HG03025 (cell line): Measurements from ENCODE around the gene ACTN4.

Source experiments
- ATAC-seq: cut with Tn5 transposase; IDR thresholded peaks from one replicate; pipeline ENCODE4 v1.9.1; 2021; ENCODE audit warnings: mild to moderate bottlenecking, moderate library complexity; ENCODE audit not compliant: unreplicated experiment, low FRiP score

The ACTN4 gene

DNA sequence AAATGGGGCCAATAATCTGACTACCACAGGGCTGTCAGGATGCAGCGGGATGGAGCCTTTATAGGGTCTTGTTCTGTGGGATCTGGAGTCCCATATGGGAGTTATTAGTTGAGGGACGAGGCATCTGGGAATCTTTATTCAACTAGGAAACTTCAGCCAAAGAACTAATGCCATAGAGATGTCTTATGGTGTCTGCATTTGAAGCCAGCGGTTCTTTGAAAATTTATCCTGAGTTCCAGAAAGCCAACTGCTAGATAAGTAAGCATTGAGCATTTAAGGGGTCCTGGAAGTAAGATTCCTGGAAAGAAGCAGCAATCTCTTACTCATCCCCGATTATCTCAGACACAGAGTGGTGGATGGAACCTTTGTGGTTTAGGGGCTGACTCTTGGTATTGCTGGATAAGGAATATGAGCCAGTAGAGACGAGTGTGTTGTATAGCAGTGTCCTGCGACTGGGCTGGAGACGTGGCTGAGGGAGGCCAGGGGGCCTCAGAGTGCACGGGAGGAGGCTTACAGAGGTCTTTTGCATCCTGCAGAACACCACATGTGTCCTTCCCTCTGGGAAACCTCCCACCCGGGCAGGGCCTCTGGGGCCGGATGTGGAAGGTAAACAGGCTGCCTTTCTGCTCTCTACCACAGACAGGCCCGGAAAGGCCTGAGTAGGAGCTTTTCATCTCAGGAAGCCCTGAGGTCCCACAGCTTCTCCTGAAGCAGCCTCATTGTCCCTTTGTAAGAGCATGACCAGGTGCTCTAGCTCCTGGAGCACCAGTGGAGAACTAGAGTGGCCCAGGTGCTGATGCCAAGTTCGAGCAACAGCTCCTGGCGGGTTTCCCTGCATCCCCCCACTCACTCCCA lies 28.8 kb downstream of the ACTN4 start:
- no peak for ATAC-seq

DNA sequence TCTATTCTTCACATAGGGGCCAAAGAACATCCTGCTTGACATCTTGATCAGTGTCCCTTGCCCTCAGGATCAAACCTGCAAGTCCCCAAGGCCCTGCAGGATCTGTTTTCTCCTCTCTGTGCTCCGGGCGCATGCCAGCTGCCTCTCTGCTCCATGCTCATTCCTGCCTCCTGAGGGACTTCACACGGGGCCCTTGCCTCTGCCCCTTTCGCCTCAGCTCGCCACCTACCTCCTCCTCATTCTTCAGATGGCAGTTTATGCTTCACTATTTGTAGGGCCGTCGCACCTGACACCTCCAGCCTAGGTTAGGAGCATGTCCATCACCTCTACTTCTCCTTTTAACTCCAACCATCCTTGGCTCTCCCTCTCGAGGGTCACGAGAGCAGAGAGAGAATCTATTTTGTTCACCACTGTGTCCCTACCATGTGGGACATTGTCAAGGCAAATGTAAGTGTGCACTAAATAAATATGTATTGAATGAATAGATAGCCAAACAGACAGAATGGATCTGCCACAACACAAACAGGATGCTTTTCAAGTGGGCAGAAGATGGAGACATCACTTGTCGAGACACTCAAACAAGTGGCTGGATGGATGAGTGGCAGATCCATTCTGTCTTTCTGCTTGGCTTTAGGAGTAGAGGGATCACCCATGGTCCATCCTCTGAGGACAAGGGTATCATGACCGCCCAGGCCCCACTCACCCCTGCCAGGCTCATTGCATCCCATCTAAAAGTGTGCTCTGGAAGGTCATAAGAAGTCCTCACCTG lies 29.6 kb downstream of the ACTN4 start:
- ATAC-seq = no peak

DNA sequence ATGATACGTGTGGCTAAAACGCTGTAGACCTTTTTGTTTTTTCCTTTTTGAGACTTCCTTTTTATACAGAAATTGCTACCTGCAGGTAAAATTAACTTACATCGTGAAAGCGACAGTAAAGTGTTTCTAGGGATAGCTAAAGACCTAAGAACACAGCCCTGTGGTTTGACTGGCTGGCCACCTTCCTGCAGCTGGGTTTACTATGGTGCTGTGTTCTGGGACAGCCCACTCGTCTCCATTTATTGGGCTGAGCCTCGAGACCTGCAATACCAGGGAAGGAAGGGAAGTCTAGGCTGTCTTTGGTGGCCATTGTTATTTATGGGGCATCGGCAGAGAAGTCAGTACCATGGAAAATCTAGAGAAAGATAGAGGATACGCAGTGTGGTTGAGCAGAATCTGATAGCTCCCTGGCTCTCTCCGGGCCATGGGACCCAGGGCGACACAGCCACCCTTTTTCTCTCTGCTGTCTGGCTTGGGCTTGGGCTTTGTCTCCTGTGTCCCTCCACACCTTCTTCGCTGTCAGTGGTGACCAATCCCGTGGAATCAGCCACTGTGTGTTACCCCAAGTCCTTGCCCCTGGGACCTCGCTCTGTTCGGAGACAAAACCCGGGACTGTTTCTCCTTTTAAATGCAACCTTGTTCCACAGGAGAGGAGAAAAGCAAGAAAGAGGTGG lies 30.9 kb downstream of the ACTN4 start:
- no peak for ATAC-seq

DNA sequence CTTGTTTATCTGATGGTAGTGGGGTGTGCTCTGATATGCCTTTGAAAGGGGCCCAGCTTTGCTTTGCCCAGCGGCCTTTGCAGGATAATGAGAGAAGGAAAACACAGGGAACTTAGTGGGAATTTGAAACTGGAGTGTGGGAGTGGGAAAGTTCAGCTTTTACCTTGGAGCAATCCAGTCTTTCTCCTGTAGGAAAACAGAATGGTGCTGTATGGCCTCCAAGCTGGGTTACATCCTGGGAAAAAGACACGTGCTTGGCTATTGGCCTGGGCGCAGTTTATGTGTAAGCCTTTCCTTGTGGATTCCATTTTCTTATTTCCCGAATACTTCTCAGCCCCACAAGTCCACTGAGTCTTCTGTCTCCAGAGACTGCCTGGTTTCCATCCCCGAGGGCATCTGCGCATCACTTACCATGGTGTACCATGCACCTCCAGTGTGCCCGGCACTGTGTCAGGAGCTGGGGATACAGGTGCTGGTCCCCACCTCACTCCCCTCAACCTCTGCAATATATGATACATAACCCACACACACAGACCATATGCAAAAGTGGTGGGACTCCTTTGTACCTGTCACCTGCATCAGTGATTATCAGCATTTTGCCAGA lies 31.5 kb downstream of the ACTN4 start:
- no peak for ATAC-seq

DNA sequence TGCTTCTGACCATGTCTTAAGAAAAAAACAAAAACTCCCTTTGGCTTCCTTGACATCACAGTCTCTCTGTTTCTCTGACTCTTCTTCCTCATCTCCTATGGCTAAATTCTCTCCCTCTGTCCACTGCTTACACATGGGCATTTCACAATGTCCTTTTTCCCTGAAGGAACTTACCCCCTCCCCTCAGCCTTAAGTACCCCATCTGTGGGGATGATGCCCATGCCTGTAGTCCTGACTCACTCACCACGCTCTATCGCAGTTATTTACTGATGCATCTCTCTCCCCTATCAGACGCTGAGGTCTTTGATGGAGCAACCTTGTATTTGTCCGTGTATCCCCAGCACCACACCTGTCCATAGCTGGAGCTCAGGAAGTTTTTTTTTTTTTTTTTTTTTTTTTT lies 32.4 kb downstream of the ACTN4 start:
- ATAC-seq = no peak

DNA sequence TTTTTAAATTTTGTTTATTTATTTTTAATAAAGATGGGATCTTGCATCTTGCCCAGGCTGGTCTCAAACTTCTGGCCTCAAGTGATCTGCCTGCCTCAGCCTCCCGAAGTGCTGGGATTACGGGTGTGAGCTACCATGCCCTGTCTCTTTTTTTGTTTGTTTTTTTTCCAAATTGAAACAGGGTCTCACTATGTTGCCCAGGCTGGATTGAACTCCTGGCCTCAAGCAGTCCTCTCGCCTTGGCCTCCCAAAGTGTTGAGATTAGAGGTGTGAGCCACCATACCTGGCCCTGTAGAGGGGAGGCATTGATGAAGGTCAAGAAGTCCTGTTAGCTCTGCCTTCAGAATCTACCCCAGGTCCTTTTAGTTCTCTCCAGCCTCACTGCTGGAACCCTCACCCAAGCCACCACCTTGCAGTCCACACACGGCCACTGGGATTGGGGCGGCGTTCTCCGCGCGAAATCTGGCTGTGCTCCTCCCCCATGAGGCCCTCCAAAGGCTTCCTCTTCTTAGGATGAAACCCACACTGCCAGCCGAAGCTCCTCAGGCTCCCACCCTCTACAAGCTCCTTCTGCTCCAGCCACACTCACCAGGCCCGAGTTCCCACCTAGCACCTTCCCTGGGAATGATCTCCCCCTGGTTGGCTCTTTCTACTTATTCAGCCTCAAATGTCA lies 34.9 kb downstream of the ACTN4 start:
- no peak for ATAC-seq

DNA sequence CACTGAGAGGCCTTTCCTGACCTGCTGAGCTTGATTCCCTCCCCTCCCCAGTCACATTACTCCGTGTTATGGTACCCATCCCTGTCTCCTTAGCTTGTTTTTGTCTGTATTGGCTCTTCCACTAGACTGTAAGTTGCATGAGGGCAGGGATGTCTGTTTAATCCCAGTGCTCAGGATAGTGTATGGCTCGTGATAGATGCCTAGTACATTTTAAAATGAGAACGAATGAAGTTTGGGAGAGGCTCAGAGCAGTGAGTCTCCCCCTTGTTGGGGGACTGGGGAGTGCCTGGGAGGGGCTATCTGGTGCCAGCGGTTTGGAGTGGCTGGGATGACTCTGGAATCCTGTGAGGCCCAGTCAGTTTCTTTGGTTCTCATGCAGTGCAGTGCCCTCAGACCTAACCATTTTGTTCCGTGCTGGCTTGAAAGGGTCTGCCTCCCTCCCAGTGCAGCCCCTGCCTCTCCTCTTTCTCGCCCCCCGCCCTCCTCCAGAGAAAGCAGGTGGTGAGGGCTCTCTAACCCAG lies 35.5 kb downstream of the ACTN4 start:
- ATAC-seq = no peak

DNA sequence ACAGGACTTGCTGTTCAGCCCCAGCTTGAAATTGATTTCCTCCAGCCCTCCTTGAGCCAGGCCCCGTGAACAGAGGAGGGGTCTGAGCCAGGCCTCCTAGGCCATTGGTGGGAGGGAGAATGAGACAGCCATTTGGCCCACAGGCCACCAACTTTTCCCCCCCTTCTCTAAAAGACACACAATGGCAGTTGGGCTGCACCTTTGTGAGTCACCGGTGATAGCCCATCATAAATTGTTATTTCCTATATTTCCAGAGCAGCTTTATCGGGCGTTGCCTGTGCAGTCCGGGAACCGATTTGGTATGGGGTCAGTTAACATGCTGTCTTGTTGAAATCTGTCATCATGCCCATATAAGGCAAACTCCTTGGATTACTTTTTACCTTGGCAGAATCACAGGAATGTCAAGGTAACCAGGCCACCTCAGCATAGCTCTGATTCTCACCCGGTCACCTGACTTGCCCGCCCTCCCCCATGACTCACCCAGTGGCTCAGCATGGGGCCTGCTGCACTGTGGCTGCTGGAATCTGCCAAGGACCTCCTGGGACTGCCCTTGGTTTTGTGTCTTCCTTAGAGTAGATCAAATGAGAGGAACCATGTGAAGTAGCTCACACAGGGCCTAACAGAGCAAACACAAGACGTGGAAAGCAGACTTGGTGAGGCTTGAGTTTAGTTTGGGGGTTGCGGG lies 36.1 kb downstream of the ACTN4 start:
- no peak for ATAC-seq

DNA sequence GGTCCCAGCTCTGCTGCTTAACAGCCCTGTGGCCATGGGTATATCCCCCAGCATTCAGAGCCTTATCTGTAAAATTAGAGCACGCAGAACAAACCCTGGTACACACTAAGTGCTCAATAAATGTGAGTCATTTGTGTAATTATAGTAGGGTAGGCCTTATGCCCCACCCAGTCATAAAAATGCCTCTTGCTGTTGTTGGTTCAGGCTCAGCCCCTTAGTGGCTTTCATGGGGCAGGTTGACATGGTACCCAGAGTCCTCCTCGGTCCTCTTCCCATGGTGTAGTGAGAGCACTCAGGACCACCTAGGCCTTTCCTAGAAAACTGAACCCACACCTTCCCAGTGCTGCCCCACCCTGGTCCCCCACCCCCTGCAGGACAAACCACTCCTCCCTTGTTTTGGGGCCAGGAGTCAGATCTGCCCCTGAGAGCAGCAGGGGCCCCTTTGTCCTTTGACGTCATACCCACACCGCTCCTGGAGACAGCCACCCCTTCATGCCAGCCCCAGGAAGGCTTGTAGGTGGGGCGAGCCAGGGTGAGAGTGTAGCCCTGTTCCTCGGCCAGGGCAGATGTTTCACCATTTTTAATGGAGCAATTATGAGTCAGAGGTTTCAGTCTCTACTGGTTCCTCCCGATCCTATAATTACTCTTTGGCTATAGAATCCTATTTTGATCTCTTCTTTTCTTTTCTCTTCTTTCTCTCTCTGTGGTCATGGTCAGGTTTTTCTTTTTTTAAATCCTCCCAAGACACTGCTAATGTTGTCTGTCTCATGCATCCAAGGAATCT lies 36.8 kb downstream of the ACTN4 start:
- ATAC-seq = no peak

DNA sequence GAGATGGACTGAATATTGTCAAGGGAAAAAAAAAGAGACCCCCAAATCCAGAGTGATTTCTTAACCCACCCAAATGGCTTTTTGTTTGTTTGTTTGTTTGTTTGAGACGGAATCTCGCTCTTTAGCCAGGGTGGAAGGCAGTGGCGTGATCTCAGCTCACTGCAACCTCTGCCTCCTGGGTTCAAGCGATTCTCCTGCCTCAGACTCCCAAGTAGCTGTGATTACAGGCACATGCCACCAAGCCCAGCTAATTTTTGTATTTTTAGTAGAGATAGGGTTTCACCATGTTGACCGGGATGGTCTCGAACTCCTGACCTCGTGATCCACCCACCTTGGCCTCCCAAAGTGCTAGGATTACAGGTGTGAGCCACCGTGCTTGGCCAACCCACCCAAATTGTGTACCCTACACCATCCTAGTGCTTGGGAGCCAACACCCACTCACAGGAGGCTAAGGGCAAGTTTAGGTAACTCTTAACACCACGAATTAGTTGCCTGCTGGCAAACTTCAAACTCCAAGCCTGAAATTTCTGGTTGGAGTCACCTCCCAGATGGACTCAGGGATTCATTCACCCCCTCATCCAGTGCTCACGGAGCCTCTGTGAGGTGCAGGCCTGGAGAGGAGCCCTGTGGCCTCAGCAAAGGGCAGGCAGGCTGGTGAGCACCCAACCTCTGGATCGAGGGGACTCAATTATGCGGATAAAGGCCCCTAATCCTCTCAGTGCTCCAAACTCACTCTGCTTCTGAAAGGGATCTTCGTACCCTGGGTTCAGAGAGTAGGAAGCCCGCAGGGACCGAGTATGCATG lies 37.6 kb downstream of the ACTN4 start:
- ATAC-seq = no peak

DNA sequence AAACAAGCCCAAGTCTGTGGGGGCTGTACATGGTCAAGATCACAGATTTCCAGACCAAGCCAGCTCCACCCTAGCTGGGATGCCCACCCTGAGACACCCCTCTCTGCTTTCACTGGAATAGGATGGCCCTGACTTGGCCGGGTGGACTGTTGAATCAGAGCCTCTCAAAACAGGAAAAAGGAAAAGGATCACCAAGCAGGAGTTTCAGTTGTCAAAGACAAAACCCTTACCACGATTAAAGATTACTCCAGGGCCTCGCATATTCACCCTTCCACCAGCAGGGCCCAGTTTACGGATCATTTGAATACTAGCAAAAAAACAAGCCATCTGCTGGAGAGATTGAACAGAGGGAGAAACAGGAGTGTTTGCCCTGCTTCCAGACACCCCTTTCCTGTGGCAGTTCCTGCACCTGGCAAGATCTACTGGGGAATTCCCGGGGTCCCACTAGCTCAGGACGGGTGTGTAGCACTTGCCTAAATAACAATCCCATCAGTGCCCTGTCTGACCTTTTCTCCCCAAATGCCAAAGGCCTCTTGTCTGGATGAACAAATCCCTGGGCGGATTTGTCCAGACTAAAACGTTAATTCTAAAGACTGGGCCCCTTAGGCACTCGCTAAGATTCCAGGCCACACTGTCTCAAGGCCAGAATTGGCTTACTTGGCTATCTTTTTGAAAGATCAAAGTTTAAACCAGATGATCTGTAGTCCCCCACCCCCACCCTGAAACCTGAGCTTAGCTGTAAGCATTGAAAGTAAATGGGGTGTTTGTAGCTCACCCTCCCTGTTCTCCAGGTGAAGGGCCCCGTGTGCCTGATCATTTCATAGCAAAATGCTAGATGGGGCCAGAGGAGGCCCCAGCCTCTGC lies 38.4 kb downstream of the ACTN4 start:
- no peak for ATAC-seq

DNA sequence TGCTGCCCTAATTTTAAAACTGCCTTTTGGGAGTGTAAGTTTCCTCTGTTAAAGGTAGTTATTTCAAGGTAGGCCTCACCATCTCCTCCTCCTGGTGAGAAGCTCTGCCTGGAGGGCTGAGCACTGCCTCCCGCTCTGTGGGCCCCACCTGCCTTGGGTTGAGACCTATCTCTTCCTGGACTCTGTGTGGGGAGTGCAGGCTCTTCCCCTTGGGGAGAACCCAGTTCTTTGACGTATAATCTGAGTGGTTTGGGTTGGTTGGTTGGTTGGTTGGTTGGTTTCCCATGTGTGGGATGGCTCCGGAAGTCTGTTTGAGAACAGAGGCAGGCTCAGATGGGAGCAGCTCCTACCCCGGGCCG lies 39.1 kb downstream of the ACTN4 start:
- ATAC-seq = no peak

DNA sequence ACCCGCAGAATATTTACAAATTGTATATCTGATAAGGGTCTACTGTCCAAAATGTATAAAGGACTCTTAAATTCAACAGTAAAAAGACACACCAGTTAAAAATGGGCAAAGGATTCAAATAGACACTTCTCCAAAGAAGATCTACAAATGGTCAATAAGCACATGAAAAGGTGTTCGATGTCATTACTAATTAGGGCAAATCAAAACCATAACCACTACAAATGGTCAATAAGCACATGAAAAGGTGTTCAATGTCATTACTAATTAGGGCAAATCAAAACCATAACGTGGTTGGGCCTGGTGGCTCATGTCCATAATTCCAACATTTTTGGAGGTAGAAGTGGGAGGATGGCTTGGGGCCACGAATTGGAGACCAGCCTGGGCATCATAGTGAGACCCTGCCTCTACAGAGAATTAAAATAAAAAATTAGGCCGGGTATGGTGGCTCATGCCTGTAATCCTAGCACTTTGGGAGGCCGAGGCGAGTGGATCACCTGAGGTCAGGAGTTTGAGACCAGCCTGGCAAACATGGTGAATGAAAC lies 40.5 kb downstream of the ACTN4 start:
- ATAC-seq = no peak

DNA sequence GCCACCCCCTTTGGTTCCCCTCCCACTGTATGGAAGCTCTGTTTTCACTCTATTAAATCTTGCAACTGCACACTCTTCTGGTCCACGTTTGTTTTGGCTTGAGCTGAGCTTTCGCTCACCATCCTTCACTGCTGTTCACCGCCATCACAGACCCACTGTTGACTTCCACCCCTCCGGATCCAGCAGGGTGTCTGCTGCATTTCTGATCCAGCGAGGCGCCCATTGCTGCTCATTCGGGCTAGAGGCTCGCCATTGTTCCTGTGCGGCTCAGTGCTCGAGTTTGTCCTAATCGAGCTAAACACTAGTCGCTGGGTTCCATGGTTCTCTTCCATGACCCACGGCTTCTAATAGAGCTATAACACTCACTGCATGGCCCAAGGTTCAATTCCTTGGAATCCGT lies 42.7 kb downstream of the ACTN4 start:
- no peak for ATAC-seq

DNA sequence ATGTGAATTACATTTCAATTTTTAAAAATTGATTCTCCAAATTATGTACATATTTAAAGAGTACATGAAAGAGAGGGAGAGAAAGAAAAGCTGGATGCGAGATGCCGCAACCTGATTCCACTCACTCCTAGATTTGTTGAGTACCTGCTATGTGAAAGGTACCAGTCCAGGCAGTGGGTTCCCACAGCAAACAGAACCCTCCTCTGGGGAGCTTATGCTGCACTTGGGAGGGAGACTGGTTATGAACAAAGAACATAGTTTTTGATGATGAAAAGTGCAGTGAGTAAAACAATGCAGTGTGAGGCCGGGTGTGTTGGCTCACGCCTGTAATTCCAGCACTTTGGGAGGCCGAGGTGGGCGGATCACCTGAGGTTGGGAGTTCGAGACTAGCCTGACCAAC lies 43.4 kb downstream of the ACTN4 start:
- ATAC-seq = no peak

DNA sequence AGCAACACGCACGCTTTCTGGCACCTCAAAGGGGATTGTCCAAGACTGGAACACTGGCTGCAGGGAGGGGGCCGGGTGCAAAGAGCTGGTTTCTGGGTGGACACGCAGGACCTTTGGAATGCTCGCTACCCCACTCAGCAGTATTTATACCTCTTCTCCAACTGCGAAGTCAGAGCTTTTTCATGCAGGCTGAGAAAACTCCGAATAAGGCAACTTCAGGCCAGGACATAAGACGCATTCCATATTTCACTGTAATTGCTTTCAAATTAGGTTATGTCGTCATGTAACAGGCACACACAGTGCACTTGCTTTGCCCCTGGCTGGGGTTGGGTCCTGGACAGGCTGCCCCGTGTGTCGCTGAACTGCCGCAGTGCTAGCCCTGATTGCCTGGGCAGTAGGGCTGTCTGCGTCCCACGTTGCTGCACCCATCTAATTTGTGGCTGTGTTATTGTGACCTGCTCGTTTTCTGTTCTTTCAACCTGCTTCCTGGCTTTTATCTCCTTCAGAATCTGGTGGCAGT lies 44.5 kb downstream of the ACTN4 start:
- ATAC-seq = no peak
